ENCODE measurements around the gene STOX2.

Gene STOX2

GRCh38 chr4:183888564-183888963, 16.5 kb upstream of the STOX2 start:
- no peak for DNase-seq (ENCODE audit: low spot score)

GRCh38 chr4:183889190-183889589, 15.9 kb upstream of the STOX2 start:
- no peak for FAIRE-seq
- no peak for DNase-seq (ENCODE audit: low spot score)

More at GRCh38 chr4:183888564-183888963, 16.5 kb upstream of the STOX2 start:
- FAIRE-seq, result no peak

GRCh38 chr4:183897193-183897592, 7.9 kb upstream of the STOX2 start:
- no peak for FAIRE-seq
- no peak for DNase-seq (ENCODE audit: low spot score)

GRCh38 chr4:183898456-183898855, 6.7 kb upstream of the STOX2 start:
- DNase-seq (ENCODE audit: low spot score) (no peak), FAIRE-seq (no peak)

- no peak for DNase-seq (ENCODE audit: low spot score)
- FAIRE-seq, result no peak
Measured at GRCh38 chr4:183903021-183903760, 1.9 kb upstream of the STOX2 start.

- no peak for DNase-seq (ENCODE audit: low spot score)
- FAIRE-seq, result no peak
Measured at GRCh38 chr4:183905593-183906488, 734 bp downstream of the STOX2 start.

- FAIRE-seq, result no peak
Measured at GRCh38 chr4:183906489-183906738, 1.3 kb downstream of the STOX2 start.

GRCh38 chr4:183906739-183907651, 1.9 kb downstream of the STOX2 start:
- FAIRE-seq (no peak), DNase-seq (ENCODE audit: low spot score) (no peak)

More at GRCh38 chr4:183906489-183906738, 1.3 kb downstream of the STOX2 start:
- DNase-seq (ENCODE audit: low spot score), result no peak

GRCh38 chr4:183907871-183908683, 3.0 kb downstream of the STOX2 start:
- FAIRE-seq (no peak), DNase-seq (ENCODE audit: low spot score) (no peak)

- FAIRE-seq (no peak), DNase-seq (ENCODE audit: low spot score) (no peak)
Measured at GRCh38 chr4:183909187-183909586, 4.1 kb downstream of the STOX2 start.

GRCh38 chr4:183909801-183910200, 4.7 kb downstream of the STOX2 start:
- FAIRE-seq (no peak), DNase-seq (ENCODE audit: low spot score) (no peak)

GRCh38 chr4:183912585-183912984, 7.5 kb downstream of the STOX2 start:
- DNase-seq (ENCODE audit: low spot score), result no peak
- no peak for FAIRE-seq

GRCh38 chr4:183915976-183916375, 10.9 kb downstream of the STOX2 start:
- DNase-seq (ENCODE audit: low spot score) (no peak), FAIRE-seq (no peak)

- FAIRE-seq, result no peak
- DNase-seq (ENCODE audit: low spot score), result no peak
Measured at GRCh38 chr4:183918696-183919095, 13.6 kb downstream of the STOX2 start.

GRCh38 chr4:183919141-183919540, 14.0 kb downstream of the STOX2 start:
- FAIRE-seq, result no peak

GRCh38 chr4:183920512-183920911, 15.4 kb downstream of the STOX2 start:
- no peak for FAIRE-seq
- DNase-seq (ENCODE audit: low spot score), result no peak

More at GRCh38 chr4:183919141-183919540, 14.0 kb downstream of the STOX2 start:
- DNase-seq (ENCODE audit: low spot score), result no peak

GRCh38 chr4:183921335-183921734, 16.2 kb downstream of the STOX2 start:
- FAIRE-seq, result no peak
- DNase-seq (ENCODE audit: low spot score), result no peak

- FAIRE-seq, result no peak
- no peak for DNase-seq (ENCODE audit: low spot score)
Measured at GRCh38 chr4:183924362-183925044, 19.4 kb downstream of the STOX2 start.

- FAIRE-seq, result no peak
- DNase-seq (ENCODE audit: low spot score), result no peak
Measured at GRCh38 chr4:183926950-183927349, 21.8 kb downstream of the STOX2 start.

- no peak for FAIRE-seq
- no peak for DNase-seq (ENCODE audit: low spot score)
Measured at GRCh38 chr4:183932576-183932975, 27.5 kb downstream of the STOX2 start.
